Liver (tissue), 3 donors: Measurements from ENCODE around the gene GABBR2.

Experiments used
- HNF4A ChIP-seq, 2 donors: conservative IDR thresholded peaks; 2 replicates each; pipeline ENCODE4 v1.6.1; 2016; ENCODE audit warnings: antibody characterized with exemption in 2 of 2, mild to moderate bottlenecking in 2 of 2
- JUND ChIP-seq, 2 donors: IDR thresholded peaks; 2 replicates each; pipeline ENCODE4 v1.6.1; 2016; ENCODE audit warnings: antibody characterized with exemption in 2 of 2
- RAD21 ChIP-seq, 2 donors: IDR thresholded peaks; 2 replicates each; pipeline ENCODE4 v1.6.1; 2016; ENCODE audit warnings: antibody characterized with exemption in 2 of 2, mild to moderate bottlenecking in 2 of 2
- RXRA ChIP-seq, 2 donors: IDR thresholded peaks; 2 replicates each; pipeline ENCODE4 v1.6.1; 2017 to 2018; ENCODE audit warnings: antibody characterized with exemption in 2 of 2, mild to moderate bottlenecking in 1 of 2
- SP1 ChIP-seq: IDR thresholded peaks from 2 replicates; pipeline ENCODE4 v1.6.1; 2018; ENCODE audit warnings: antibody characterized with exemption, mild to moderate bottlenecking
- YY1 ChIP-seq: IDR thresholded peaks from 2 replicates; pipeline ENCODE4 v1.6.1; 2016; ENCODE audit warnings: antibody characterized with exemption, mild to moderate bottlenecking
- TF ChIP-seq, protein P1 (sequence below): fragments of 150-350 bp; IDR thresholded peaks from 2 replicates; pipeline ENCODE4 v1.5.1; 2017; ENCODE audit warnings: improper control_type of control experiment, low read depth, low read length; ENCODE audit not compliant: missing input control
- TF ChIP-seq, protein P2 (sequence below): IDR thresholded peaks from 2 replicates; pipeline ENCODE4 v1.6.1; 2016; ENCODE audit warnings: antibody characterized with exemption
- TF ChIP-seq, protein P3 (sequence below): IDR thresholded peaks from 2 replicates; pipeline ENCODE4 v1.6.1; 2016; ENCODE audit warnings: antibody characterized with exemption
- TF ChIP-seq, protein P4 (sequence below): IDR thresholded peaks from 2 replicates; pipeline ENCODE4 v1.6.1; 2016; ENCODE audit warnings: antibody characterized with exemption, mild to moderate bottlenecking
- donor health status: healthy.
- donor health status: healthy.

DNA sequence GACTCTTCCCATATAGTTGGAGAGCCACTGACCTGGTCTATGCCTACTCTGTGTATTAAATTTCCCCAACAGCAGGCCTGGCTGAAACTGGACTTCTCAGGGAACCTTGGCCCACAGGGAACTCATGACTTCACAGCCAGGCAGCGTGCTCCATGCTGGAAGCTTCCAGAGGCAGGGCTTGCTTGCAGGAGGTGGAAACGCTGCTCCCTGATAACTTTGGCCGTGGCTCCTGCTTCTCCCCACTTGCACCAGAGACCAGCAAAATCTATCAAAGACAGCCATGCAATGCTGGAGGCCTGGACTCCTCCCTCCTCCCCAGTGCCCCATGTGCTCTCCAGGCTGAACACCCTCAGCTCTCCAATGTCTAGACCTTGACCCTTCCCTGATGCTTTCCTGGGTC is 137.1 kb downstream of the GABBR2 start:
- no peak for TF ChIP-seq RXRA (IDR thresholded peaks at IDR 0.05)
- TF ChIP-seq, protein P1, sequence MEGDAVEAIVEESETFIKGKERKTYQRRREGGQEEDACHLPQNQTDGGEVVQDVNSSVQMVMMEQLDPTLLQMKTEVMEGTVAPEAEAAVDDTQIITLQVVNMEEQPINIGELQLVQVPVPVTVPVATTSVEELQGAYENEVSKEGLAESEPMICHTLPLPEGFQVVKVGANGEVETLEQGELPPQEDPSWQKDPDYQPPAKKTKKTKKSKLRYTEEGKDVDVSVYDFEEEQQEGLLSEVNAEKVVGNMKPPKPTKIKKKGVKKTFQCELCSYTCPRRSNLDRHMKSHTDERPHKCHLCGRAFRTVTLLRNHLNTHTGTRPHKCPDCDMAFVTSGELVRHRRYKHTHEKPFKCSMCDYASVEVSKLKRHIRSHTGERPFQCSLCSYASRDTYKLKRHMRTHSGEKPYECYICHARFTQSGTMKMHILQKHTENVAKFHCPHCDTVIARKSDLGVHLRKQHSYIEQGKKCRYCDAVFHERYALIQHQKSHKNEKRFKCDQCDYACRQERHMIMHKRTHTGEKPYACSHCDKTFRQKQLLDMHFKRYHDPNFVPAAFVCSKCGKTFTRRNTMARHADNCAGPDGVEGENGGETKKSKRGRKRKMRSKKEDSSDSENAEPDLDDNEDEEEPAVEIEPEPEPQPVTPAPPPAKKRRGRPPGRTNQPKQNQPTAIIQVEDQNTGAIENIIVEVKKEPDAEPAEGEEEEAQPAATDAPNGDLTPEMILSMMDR = no peak
- no peak for TF ChIP-seq YY1
- no peak for TF ChIP-seq SP1
- TF ChIP-seq, protein P2, sequence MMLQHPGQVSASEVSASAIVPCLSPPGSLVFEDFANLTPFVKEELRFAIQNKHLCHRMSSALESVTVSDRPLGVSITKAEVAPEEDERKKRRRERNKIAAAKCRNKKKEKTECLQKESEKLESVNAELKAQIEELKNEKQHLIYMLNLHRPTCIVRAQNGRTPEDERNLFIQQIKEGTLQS = no peak
- no peak for TF ChIP-seq RAD21 (IDR thresholded peaks at IDR 0.05)
- TF ChIP-seq, protein P3, sequence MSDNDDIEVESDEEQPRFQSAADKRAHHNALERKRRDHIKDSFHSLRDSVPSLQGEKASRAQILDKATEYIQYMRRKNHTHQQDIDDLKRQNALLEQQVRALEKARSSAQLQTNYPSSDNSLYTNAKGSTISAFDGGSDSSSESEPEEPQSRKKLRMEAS = no peak
- TF ChIP-seq, protein P4, sequence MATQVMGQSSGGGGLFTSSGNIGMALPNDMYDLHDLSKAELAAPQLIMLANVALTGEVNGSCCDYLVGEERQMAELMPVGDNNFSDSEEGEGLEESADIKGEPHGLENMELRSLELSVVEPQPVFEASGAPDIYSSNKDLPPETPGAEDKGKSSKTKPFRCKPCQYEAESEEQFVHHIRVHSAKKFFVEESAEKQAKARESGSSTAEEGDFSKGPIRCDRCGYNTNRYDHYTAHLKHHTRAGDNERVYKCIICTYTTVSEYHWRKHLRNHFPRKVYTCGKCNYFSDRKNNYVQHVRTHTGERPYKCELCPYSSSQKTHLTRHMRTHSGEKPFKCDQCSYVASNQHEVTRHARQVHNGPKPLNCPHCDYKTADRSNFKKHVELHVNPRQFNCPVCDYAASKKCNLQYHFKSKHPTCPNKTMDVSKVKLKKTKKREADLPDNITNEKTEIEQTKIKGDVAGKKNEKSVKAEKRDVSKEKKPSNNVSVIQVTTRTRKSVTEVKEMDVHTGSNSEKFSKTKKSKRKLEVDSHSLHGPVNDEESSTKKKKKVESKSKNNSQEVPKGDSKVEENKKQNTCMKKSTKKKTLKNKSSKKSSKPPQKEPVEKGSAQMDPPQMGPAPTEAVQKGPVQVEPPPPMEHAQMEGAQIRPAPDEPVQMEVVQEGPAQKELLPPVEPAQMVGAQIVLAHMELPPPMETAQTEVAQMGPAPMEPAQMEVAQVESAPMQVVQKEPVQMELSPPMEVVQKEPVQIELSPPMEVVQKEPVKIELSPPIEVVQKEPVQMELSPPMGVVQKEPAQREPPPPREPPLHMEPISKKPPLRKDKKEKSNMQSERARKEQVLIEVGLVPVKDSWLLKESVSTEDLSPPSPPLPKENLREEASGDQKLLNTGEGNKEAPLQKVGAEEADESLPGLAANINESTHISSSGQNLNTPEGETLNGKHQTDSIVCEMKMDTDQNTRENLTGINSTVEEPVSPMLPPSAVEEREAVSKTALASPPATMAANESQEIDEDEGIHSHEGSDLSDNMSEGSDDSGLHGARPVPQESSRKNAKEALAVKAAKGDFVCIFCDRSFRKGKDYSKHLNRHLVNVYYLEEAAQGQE = no peak
- TF ChIP-seq HNF4A (conservative IDR thresholded peaks at IDR 0.05) = no peak
- TF ChIP-seq JUND (IDR thresholded peaks at IDR 0.05) = no peak
